ENCODE measurements around the gene ENOSF1.
"Not testable (repeated sequence)": the region's sequence is repeated elsewhere in the genome, so short reads cannot be mapped to it uniquely, and the experiment has no call there.

Gene ENOSF1

GRCh38 chr18:712401-713134 lies at the start of gene ENOSF1:
TSS of gene ENOSF1 (minus strand) at chr18:712630. CDS start at chr18:712587, 43 bp downstream.
- DNase-seq (ENCODE audit: low read depth, low spot score) = peak; percentile 69
- Histone ChIP-seq H3K9me3 (ENCODE audit: insufficient read depth, low read length) (peaks cover 6% of the 10 kb centered on the region; the same call in 1 of the 2 replicates), H3K4me1 (ENCODE audit: insufficient read depth, insufficient read length) (no peaks in the 10 kb centered on the region), H3K27me3 (ENCODE audit: insufficient read depth, insufficient read length) (no peaks in the 10 kb centered on the region), H3K36me3 (ENCODE audit: insufficient read depth, insufficient read length, low read length) (peaks cover 23% of the 10 kb centered on the region), H3K9ac (ENCODE audit: insufficient read length, low read depth) (peak within 1 kb of the TSS; percentile 72), H3K4me3 (ENCODE audit: insufficient read length, low read depth) (peak within 1 kb of the TSS; percentile 64)
- TF ChIP-seq YY1 (IDR thresholded peaks at IDR 0.05; ENCODE audit: insufficient read depth, insufficient read length) = peak; percentile 30
- TF ChIP-seq ZNF274 (IDR thresholded peaks at IDR 0.05; ENCODE audit: low read depth, low read length) = no peak
- no peak for TF ChIP-seq SUZ12 (IDR thresholded peaks at IDR 0.05; ENCODE audit: extremely low read depth, insufficient read depth, insufficient read length)

DNA sequence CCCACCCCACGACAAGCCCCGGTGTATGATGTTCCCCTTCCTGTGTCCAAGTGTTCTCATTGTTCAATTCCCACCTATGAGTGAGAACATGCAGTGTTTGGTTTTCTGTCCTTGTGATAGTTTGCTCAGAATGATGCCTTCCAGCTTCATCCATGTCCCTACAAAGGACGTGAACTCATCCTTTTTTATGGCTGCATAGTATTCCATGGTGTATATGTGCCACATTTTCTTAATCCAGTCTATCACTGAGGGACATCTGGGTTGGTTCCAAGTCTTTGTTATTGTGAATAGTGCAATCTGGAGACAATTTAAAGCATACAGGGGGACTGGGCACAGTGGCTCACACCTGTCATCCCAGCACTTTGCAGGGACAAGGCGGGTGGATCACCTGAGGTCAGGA lies 47.4 kb upstream of the ENOSF1 start:
- DNase-seq (ENCODE audit: low read depth, low spot score); H3K9ac ChIP-seq (ENCODE audit: insufficient read length, low read depth); H3K36me3 ChIP-seq (ENCODE audit: insufficient read depth, insufficient read length, low read length); H3K4me3 ChIP-seq (ENCODE audit: insufficient read length, low read depth); H3K9me3 ChIP-seq (ENCODE audit: insufficient read depth, low read length); H3K4me1 ChIP-seq (ENCODE audit: insufficient read depth, insufficient read length); H3K27me3 ChIP-seq (ENCODE audit: insufficient read depth, insufficient read length): not testable (repeated sequence)

DNA sequence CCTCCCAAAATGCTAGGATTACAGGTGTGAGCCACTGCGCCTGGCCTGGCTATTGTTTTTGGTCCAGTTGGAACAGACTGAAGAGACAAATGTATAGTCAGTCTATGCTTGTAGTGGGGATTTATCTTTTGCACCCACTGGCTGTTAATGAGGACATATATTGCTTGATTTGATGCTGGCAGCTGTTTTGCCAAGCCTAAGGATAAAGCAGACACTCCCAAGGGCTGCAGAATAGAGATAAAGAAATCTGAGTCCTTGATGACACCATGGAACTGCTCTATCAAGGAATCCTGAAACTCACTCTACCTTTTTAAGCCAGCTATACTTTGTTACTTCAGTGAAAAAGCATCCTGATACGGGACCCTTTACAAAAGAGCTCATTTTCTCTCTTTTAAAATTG lies 43.1 kb upstream of the ENOSF1 start:
- no peak overlapping the region for H3K9ac ChIP-seq (ENCODE audit: insufficient read length, low read depth)
- no peak overlapping the region for H3K4me3 ChIP-seq (ENCODE audit: insufficient read length, low read depth)
- no peaks in the 10 kb centered on the region for H3K4me1 ChIP-seq (ENCODE audit: insufficient read depth, insufficient read length)
- H3K27me3 ChIP-seq (ENCODE audit: insufficient read depth, insufficient read length) = no peaks in the 10 kb centered on the region
- TF ChIP-seq ZNF274 (IDR thresholded peaks at IDR 0.05; ENCODE audit: low read depth, low read length) (no peak), YY1 (IDR thresholded peaks at IDR 0.05; ENCODE audit: insufficient read depth, insufficient read length) (no peak), SUZ12 (IDR thresholded peaks at IDR 0.05; ENCODE audit: extremely low read depth, insufficient read depth, insufficient read length) (no peak)
- DNase-seq (ENCODE audit: low read depth, low spot score) = no peak
- H3K9me3 ChIP-seq (ENCODE audit: insufficient read depth, low read length) = no peaks in the 10 kb centered on the region
- peaks cover 10% of the 10 kb centered on the region for H3K36me3 ChIP-seq (ENCODE audit: insufficient read depth, insufficient read length, low read length)

- TF ChIP-seq YY1 (IDR thresholded peaks at IDR 0.05; ENCODE audit: insufficient read depth, insufficient read length) = no peak
- no peak for TF ChIP-seq ZNF274 (IDR thresholded peaks at IDR 0.05; ENCODE audit: low read depth, low read length)
- no peak for TF ChIP-seq SUZ12 (IDR thresholded peaks at IDR 0.05; ENCODE audit: extremely low read depth, insufficient read depth, insufficient read length)
- no peaks in the 10 kb centered on the region for H3K9me3 ChIP-seq (ENCODE audit: insufficient read depth, low read length)
- DNase-seq (ENCODE audit: low read depth, low spot score) = no peak
- H3K4me3 ChIP-seq (ENCODE audit: insufficient read length, low read depth) = no peak overlapping the region
- no peak overlapping the region for H3K9ac ChIP-seq (ENCODE audit: insufficient read length, low read depth)
- H3K36me3 ChIP-seq (ENCODE audit: insufficient read depth, insufficient read length, low read length) = peaks cover 10% of the 10 kb centered on the region
- H3K4me1 ChIP-seq (ENCODE audit: insufficient read depth, insufficient read length) = no peaks in the 10 kb centered on the region
- no peaks in the 10 kb centered on the region for H3K27me3 ChIP-seq (ENCODE audit: insufficient read depth, insufficient read length)
These were observed 42.2 kb upstream of the ENOSF1 start for GRCh38 chr18:754656-755055.

DNA sequence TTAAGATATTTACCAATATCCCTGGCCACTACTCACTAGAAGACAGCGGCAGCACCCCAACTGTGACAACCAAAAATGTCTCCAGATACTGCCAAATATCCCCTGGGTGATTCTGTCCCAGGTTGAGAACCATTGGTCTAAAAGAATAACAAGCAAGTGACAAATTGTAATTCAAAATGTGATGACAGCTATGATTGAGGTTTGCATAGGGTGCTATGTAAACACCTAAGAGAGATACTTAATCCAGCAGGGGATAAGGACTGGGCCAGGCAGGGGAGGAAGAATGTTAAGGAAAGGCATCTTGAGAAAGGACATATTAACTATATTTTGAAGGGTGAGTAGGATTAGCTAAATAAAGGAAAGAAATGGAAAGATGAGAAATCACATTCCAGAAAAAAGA lies 38.0 kb upstream of the ENOSF1 start:
- no peaks in the 10 kb centered on the region for H3K9me3 ChIP-seq (ENCODE audit: insufficient read depth, low read length)
- no peaks in the 10 kb centered on the region for H3K4me1 ChIP-seq (ENCODE audit: insufficient read depth, insufficient read length)
- H3K27me3 ChIP-seq (ENCODE audit: insufficient read depth, insufficient read length) = no peaks in the 10 kb centered on the region
- DNase-seq (ENCODE audit: low read depth, low spot score) = no peak
- TF ChIP-seq YY1 (IDR thresholded peaks at IDR 0.05; ENCODE audit: insufficient read depth, insufficient read length) (no peak), ZNF274 (IDR thresholded peaks at IDR 0.05; ENCODE audit: low read depth, low read length) (no peak), SUZ12 (IDR thresholded peaks at IDR 0.05; ENCODE audit: extremely low read depth, insufficient read depth, insufficient read length) (no peak)
- peaks cover 10% of the 10 kb centered on the region for H3K36me3 ChIP-seq (ENCODE audit: insufficient read depth, insufficient read length, low read length)
- H3K4me3 ChIP-seq (ENCODE audit: insufficient read length, low read depth) = no peak overlapping the region
- H3K9ac ChIP-seq (ENCODE audit: insufficient read length, low read depth) = no peak overlapping the region

DNA sequence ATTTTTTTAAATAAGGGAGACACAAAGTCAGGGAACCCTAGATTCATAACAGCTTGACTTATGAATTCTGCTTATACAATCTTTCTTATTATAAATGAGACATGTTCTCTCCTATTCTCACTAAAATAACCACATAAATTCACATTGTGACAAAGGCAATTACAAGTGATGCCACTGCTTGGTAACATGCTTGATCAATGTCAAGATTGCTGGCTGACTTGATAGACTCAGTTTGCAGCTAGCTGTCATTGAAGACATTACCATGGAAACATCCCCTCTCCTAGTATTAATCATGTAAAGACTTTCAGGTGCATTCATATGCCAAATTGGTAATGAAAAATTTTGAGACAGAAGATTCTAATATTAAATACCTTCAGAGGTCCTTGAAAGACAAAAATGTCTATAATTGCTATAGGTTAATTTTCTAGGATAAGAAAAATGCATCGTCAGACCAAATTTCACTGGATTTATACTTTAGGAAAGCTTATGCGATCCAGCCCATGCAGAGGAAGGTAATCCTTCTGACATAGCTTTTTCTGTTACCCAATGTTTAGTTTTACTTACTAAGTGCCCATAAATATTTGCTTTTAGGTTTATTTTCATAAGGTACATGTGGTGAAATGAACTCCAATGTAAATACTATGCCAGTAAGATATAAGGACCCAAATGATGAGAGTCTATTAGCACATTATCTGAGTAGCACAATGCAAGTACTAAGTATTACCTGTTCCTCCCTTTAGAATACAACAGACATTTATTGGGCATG lies 32.6 kb upstream of the ENOSF1 start:
- Histone ChIP-seq H3K36me3 (ENCODE audit: insufficient read depth, insufficient read length, low read length) (peaks cover 20% of the 10 kb centered on the region), H3K4me1 (ENCODE audit: insufficient read depth, insufficient read length) (no peaks in the 10 kb centered on the region), H3K9ac (ENCODE audit: insufficient read length, low read depth) (no peak overlapping the region), H3K27me3 (ENCODE audit: insufficient read depth, insufficient read length) (no peaks in the 10 kb centered on the region), H3K9me3 (ENCODE audit: insufficient read depth, low read length) (no peaks in the 10 kb centered on the region), H3K4me3 (ENCODE audit: insufficient read length, low read depth) (no peak overlapping the region)
- TF ChIP-seq ZNF274 (IDR thresholded peaks at IDR 0.05; ENCODE audit: low read depth, low read length) (no peak), YY1 (IDR thresholded peaks at IDR 0.05; ENCODE audit: insufficient read depth, insufficient read length) (no peak), SUZ12 (IDR thresholded peaks at IDR 0.05; ENCODE audit: extremely low read depth, insufficient read depth, insufficient read length) (no peak)
- no peak for DNase-seq (ENCODE audit: low read depth, low spot score)

DNA sequence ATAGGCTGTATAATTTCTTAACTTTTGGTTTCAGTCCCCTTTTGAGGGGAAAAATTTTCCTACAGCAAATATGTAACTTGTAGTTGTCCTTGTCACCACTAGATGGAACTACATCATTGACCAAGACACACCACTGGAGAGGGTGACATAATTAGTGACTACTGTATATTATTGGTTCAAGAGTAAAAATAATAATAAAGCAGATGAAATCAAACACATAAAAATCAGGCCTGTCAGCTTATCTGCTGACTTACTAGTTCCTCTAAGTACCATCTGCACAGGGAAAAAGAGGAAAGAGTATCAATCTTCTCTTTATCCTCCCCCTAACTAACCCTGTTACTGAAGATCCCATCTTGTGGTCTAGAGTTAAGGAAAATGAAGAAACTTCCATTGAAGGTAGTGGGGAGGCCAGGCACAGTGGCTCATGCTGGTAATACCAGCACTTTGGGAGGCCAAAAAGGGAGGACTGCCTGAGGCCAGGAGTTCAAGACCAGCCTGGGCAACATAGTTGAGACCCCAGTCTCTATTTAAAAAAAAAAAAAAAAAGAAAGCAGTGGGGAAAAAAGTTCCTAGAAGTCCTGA lies 29.6 kb upstream of the ENOSF1 start:
- no peaks in the 10 kb centered on the region for H3K9me3 ChIP-seq (ENCODE audit: insufficient read depth, low read length)
- H3K36me3 ChIP-seq (ENCODE audit: insufficient read depth, insufficient read length, low read length) = peaks cover 31% of the 10 kb centered on the region
- peak; percentile 2 for DNase-seq (ENCODE audit: low read depth, low spot score)
- no peaks in the 10 kb centered on the region for H3K27me3 ChIP-seq (ENCODE audit: insufficient read depth, insufficient read length)
- no peaks in the 10 kb centered on the region for H3K4me1 ChIP-seq (ENCODE audit: insufficient read depth, insufficient read length)
- H3K4me3 ChIP-seq (ENCODE audit: insufficient read length, low read depth) = no peak overlapping the region
- TF ChIP-seq ZNF274 (IDR thresholded peaks at IDR 0.05; ENCODE audit: low read depth, low read length) = no peak
- no peak overlapping the region for H3K9ac ChIP-seq (ENCODE audit: insufficient read length, low read depth)
